Measurements from ENCODE around the gene LIX1.
A peak's percentile ranks its signal among the peaks of the same experiment; 100 is the strongest.
"Not testable (repeated sequence)": the region's sequence is repeated elsewhere in the genome, so short reads cannot be mapped to it uniquely, and the experiment has no call there.

The LIX1 gene

DNA sequence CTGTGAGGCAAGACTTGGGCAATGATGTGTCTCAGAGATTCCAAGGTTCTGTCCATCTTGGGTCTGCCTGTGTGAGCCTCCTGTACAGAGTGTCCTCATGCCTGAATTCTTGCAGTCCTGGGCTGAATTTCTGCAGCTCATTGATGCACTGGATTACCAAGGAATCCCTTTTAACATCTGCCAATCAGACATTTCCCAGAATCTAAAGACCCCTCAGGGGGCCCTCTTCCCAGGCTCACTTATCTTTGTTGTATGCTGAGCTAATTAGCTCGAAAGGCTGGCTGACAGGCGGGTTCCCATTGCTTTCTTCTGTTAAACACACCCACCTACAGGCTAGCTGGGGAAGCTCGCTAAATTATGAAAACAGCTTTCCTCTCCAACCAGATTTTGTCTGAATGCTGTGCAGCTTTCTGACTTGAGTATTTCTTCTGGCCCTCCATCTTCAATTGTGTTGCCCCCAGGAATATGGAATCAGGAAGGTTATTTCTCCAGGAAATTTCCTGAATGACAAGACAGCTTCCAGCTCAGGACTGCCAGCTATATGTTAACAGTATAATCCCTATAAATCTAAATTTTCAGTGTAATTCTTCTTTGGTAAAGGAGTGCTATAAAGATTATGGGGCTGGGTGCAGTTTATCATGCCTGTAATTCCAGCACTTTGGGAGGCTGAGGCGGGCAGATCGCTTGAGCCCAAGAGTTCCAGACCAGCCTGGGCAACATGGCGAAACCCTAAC lies at the start of gene LIX1:
TSS of gene LIX1 (minus strand) at position 91 of the 734 bp plus-strand sequence. CDS start at position 56, 35 bp downstream.
- peak; percentile 90 for TF ChIP-seq CTCF (IDR thresholded peaks at IDR 0.05; ENCODE audit: poor library complexity, severe bottlenecking)
- DNase-seq (ENCODE audit: low spot score) (no peak), ATAC-seq (ENCODE audit: low read depth) (peak; percentile 85)
- Histone ChIP-seq H3K36me3 (ENCODE audit: low read depth) (no peaks in the 10 kb centered on the region), H3K9me3 (ENCODE audit: severe bottlenecking) (no peaks in the 10 kb centered on the region), H3K4me3 (ENCODE audit: severe bottlenecking) (no peak within 1 kb of the TSS), H3K4me1 (ENCODE audit: insufficient read depth, poor library complexity, severe bottlenecking) (no peaks in the 10 kb centered on the region), H3K27me3 (ENCODE audit: insufficient read depth, poor library complexity, severe bottlenecking) (no peaks in the 10 kb centered on the region), H3K27ac (ENCODE audit: poor library complexity, severe bottlenecking) (no peak within 1 kb of the TSS)

GRCh38 chr5:97191893-97192292 lies 49.5 kb upstream of the LIX1 start:
- DNase-seq (ENCODE audit: low spot score) (no peak), ATAC-seq (ENCODE audit: low read depth) (no peak)
- Histone ChIP-seq H3K4me3 (ENCODE audit: severe bottlenecking) (no peak overlapping the region), H3K4me1 (ENCODE audit: insufficient read depth, poor library complexity, severe bottlenecking) (no peaks in the 10 kb centered on the region), H3K27ac (ENCODE audit: poor library complexity, severe bottlenecking) (no peak overlapping the region), H3K9me3 (ENCODE audit: severe bottlenecking) (no peaks in the 10 kb centered on the region), H3K27me3 (ENCODE audit: insufficient read depth, poor library complexity, severe bottlenecking) (no peaks in the 10 kb centered on the region), H3K36me3 (ENCODE audit: low read depth) (no peaks in the 10 kb centered on the region)
- no peak for TF ChIP-seq CTCF (IDR thresholded peaks at IDR 0.05; ENCODE audit: poor library complexity, severe bottlenecking)

- DNase-seq (ENCODE audit: low spot score); H3K27me3 ChIP-seq (ENCODE audit: insufficient read depth, poor library complexity, severe bottlenecking); H3K27ac ChIP-seq (ENCODE audit: poor library complexity, severe bottlenecking); H3K9me3 ChIP-seq (ENCODE audit: severe bottlenecking); ATAC-seq (ENCODE audit: low read depth); H3K4me1 ChIP-seq (ENCODE audit: insufficient read depth, poor library complexity, severe bottlenecking); H3K36me3 ChIP-seq (ENCODE audit: low read depth); H3K4me3 ChIP-seq (ENCODE audit: severe bottlenecking): not testable (repeated sequence)
These were observed 47.1 kb upstream of the LIX1 start for GRCh38 chr5:97189523-97189922.

DNA sequence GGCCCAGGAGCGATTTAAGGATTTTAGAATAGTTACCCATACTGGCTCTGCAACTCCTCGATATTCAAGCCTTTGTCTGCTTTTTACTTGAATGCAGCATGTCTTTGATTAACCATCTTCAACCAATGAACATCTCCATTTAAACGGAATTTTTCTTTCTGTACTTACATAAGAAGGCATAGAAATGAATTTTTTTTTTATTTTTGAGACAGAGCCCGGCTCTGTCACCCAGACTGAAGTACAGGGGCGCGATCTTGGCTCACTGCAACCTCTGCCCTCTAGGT lies 41.5 kb upstream of the LIX1 start:
- peak overlapping the region; percentile 84 for H3K27ac ChIP-seq (ENCODE audit: poor library complexity, severe bottlenecking)
- no peaks in the 10 kb centered on the region for H3K27me3 ChIP-seq (ENCODE audit: insufficient read depth, poor library complexity, severe bottlenecking)
- no peak for DNase-seq (ENCODE audit: low spot score)
- peak overlapping the region; percentile 51 for H3K4me3 ChIP-seq (ENCODE audit: severe bottlenecking)
- H3K36me3 ChIP-seq (ENCODE audit: low read depth) = peaks cover 19% of the 10 kb centered on the region
- ATAC-seq (ENCODE audit: low read depth) = no peak
- no peaks in the 10 kb centered on the region for H3K9me3 ChIP-seq (ENCODE audit: severe bottlenecking)
- no peak for TF ChIP-seq CTCF (IDR thresholded peaks at IDR 0.05; ENCODE audit: poor library complexity, severe bottlenecking)
- peaks cover 14% of the 10 kb centered on the region for H3K4me1 ChIP-seq (ENCODE audit: insufficient read depth, poor library complexity, severe bottlenecking)

- DNase-seq (ENCODE audit: low spot score) (peak; percentile 97), ATAC-seq (ENCODE audit: low read depth) (peak; percentile 88)
- H3K36me3 ChIP-seq (ENCODE audit: low read depth) = peaks cover 21% of the 10 kb centered on the region
- H3K27me3 ChIP-seq (ENCODE audit: insufficient read depth, poor library complexity, severe bottlenecking) = no peaks in the 10 kb centered on the region
- peak within 1 kb of the TSS; percentile 84 for H3K27ac ChIP-seq (ENCODE audit: poor library complexity, severe bottlenecking)
- no peaks in the 10 kb centered on the region for H3K9me3 ChIP-seq (ENCODE audit: severe bottlenecking)
- peaks cover 14% of the 10 kb centered on the region for H3K4me1 ChIP-seq (ENCODE audit: insufficient read depth, poor library complexity, severe bottlenecking)
- H3K4me3 ChIP-seq (ENCODE audit: severe bottlenecking) = peak within 1 kb of the TSS; percentile 51
- TF ChIP-seq CTCF (IDR thresholded peaks at IDR 0.05; ENCODE audit: poor library complexity, severe bottlenecking) = no peak
These were observed 40.9 kb upstream of the LIX1 start, which contains the start of gene RIOK2 for GRCh38 chr5:97183100-97183929. TSS of gene RIOK2 (minus strand) at chr5:97183247. CDS start at chr5:97183191, 56 bp downstream.

All from RWPE2 (cell line).